H9 (cell line): ENCODE results near the gene NT5C3B. TPM values are rescaled to one million over a fixed set of nuclear protein-coding genes. Genes with fewer than 3 reads are reported as not detected.

Source experiments
- DNase-seq: peaks from one replicate; pipeline ENCODE4 v3.0.0-alpha.2; 2017
- H2AFZ ChIP-seq: one replicate; pipeline ENCODE4 v1.6.1; 2013; ENCODE audit warnings: mild to moderate bottlenecking, low read length, control low read depth, moderate library complexity
- H2AK5ac ChIP-seq: 2 replicates; pipeline ENCODE4 v1.6.1; 2013; ENCODE audit warnings: low read length, control low read depth, mixed read lengths; ENCODE audit not compliant: insufficient read length
- H2BK120ac ChIP-seq: one replicate; pipeline ENCODE4 v1.6.1; 2013; ENCODE audit warnings: low read depth, mild to moderate bottlenecking, low read length, control low read depth, inconsistent platforms; ENCODE audit not compliant: poor library complexity, severe bottlenecking
- H2BK12ac ChIP-seq: 2 replicates; pipeline ENCODE4 v1.6.1; 2013; ENCODE audit warnings: low read length, control low read depth, mixed read lengths, low read depth; ENCODE audit not compliant: insufficient read length
- H2BK15ac ChIP-seq: 2 replicates; pipeline ENCODE4 v1.6.1; 2013; ENCODE audit warnings: low read depth, low read length, control low read depth
- H2BK20ac ChIP-seq: one replicate; pipeline ENCODE4 v1.6.1; 2013; ENCODE audit warnings: low read depth, mild to moderate bottlenecking, low read length, control low read depth, inconsistent platforms; ENCODE audit not compliant: poor library complexity, severe bottlenecking
- H2BK5ac ChIP-seq: 2 replicates; pipeline ENCODE4 v1.6.1; 2013; ENCODE audit warnings: low read length, control low read depth, mixed read lengths; ENCODE audit not compliant: insufficient read length
- H3K14ac ChIP-seq: 2 replicates; pipeline ENCODE4 v1.6.1; 2013; ENCODE audit warnings: low read length, control low read depth; ENCODE audit not compliant: insufficient read depth
- H3K18ac ChIP-seq: 2 replicates; pipeline ENCODE4 v1.6.1; 2013; ENCODE audit warnings: low read depth, mild to moderate bottlenecking, mixed read lengths, low read length, control low read depth; ENCODE audit not compliant: insufficient read length
- H3K23ac ChIP-seq: 2 replicates; pipeline ENCODE4 v1.6.1; 2013; ENCODE audit warnings: low read length, control low read depth, mixed read lengths, low read depth; ENCODE audit not compliant: insufficient read length
- H3K23me2 ChIP-seq: 2 replicates; pipeline ENCODE4 v1.6.1; 2013; ENCODE audit warnings: low read depth, mild to moderate bottlenecking, mixed read lengths, low read length, control low read depth; ENCODE audit not compliant: insufficient read length, poor library complexity, severe bottlenecking
- H3K27ac ChIP-seq: 2 replicates; pipeline ENCODE4 v1.5.1; 2013; ENCODE audit warnings: low read length, control low read depth, mixed read lengths, low read depth; ENCODE audit not compliant: insufficient read length
- H3K27me3 ChIP-seq: 2 replicates; pipeline ENCODE4 v1.6.1; 2013; ENCODE audit warnings: low read length, control low read depth, inconsistent platforms; ENCODE audit not compliant: insufficient read depth
- H3K4ac ChIP-seq: 2 replicates; pipeline ENCODE4 v1.6.1; 2013; ENCODE audit warnings: low read depth, mild to moderate bottlenecking, control low read depth, inconsistent platforms, low read length, moderate library complexity
- H3K4me1 ChIP-seq: 2 replicates; pipeline ENCODE4 v1.6.1; 2013; ENCODE audit warnings: low read length, control low read depth, inconsistent platforms; ENCODE audit not compliant: insufficient read depth
- H3K4me2 ChIP-seq: 2 replicates; pipeline ENCODE4 v1.6.1; 2013; ENCODE audit warnings: low read length, control low read depth, mixed read lengths; ENCODE audit not compliant: insufficient read length, insufficient read depth
- H3K56ac ChIP-seq: 2 replicates; pipeline ENCODE4 v1.6.1; 2013; ENCODE audit warnings: low read depth, mild to moderate bottlenecking, mixed read lengths, low read length, control low read depth; ENCODE audit not compliant: insufficient read length
- H3K79me1 ChIP-seq: 2 replicates; pipeline ENCODE4 v1.6.1; 2013; ENCODE audit warnings: low read depth, mild to moderate bottlenecking, moderate library complexity, low read length, control low read depth, inconsistent platforms; ENCODE audit not compliant: insufficient read depth, poor library complexity, severe bottlenecking
- H3K79me2 ChIP-seq: 2 replicates; pipeline ENCODE4 v1.6.1; 2013; ENCODE audit warnings: low read length, control low read depth, inconsistent platforms; ENCODE audit not compliant: insufficient read depth
- H3K9ac ChIP-seq: 2 replicates; pipeline ENCODE4 v1.6.1; 2013; ENCODE audit warnings: low read length, control low read depth, mixed read lengths; ENCODE audit not compliant: insufficient read length; ENCODE audit errors: extremely low read depth
- H3K9me3 ChIP-seq: one replicate; pipeline ENCODE4 v1.6.1; 2013; ENCODE audit warnings: low read depth, low read length, inconsistent platforms; ENCODE audit not compliant: control insufficient read depth
- H3T11ph ChIP-seq: one replicate; pipeline ENCODE4 v1.6.1; 2013; ENCODE audit warnings: mild to moderate bottlenecking, low read length, control low read depth, inconsistent platforms
- H4K20me1 ChIP-seq: one replicate; pipeline ENCODE4 v1.6.1; 2013; ENCODE audit not compliant: control insufficient read depth, insufficient read length, insufficient read depth
- H4K5ac ChIP-seq: 2 replicates; pipeline ENCODE4 v1.6.1; 2013; ENCODE audit warnings: low read depth, mild to moderate bottlenecking, mixed read lengths, low read length, control low read depth; ENCODE audit not compliant: insufficient read length
- H4K8ac ChIP-seq: replicated peaks from 2 replicates; pipeline ENCODE4 v1.6.1; 2013; ENCODE audit warnings: low read length, control low read depth, mixed read lengths, low read depth; ENCODE audit not compliant: insufficient read length
- H4K91ac ChIP-seq: 2 replicates; pipeline ENCODE4 v1.6.1; 2013; ENCODE audit warnings: low read depth, mild to moderate bottlenecking, moderate library complexity, mixed read lengths, low read length, control low read depth; ENCODE audit not compliant: insufficient read length
- H3K27ac Mint-ChIP-seq, 3 experiments: 2 replicates in 2 of 3; 3 replicates in 1 of 3; pipeline ENCODE4 v1.8.0; 2020 to 2021; ENCODE audit warnings: mixed read lengths in 3 of 3, mild to moderate bottlenecking in 1 of 3, moderate library complexity in 1 of 3
- H3K27me3 Mint-ChIP-seq: 2 replicates; pipeline ENCODE4 v1.8.0; 2021; ENCODE audit warnings: low read depth, mild to moderate bottlenecking, moderate library complexity, mixed read lengths
- H3K36me3 Mint-ChIP-seq, 3 experiments: 2 replicates in 2 of 3; 3 replicates in 1 of 3; pipeline ENCODE4 v1.8.0; 2020 to 2021; ENCODE audit warnings: low read depth in 3 of 3, mixed read lengths in 3 of 3; ENCODE audit not compliant: insufficient read depth in 1 of 3
- H3K4me1 Mint-ChIP-seq, 2 experiments: 2 replicates each; pipeline ENCODE4 v1.8.0; 2020; ENCODE audit warnings: mixed read lengths in 2 of 2
- H3K4me3 Mint-ChIP-seq, 2 experiments: 2 replicates in 1 of 2; 3 replicates in 1 of 2; pipeline ENCODE4 v1.8.0; 2020 to 2021; ENCODE audit warnings: mild to moderate bottlenecking in 2 of 2, mixed read lengths in 2 of 2, moderate library complexity in 1 of 2
- H3K9me3 Mint-ChIP-seq, 2 experiments: 2 replicates in 1 of 2; 3 replicates in 1 of 2; pipeline ENCODE4 v1.8.0; 2020; ENCODE audit warnings: mild to moderate bottlenecking in 2 of 2, mixed read lengths in 2 of 2, moderate library complexity in 1 of 2
- CTCF ChIP-seq: fragments of 200-600 bp; sonication (generic); conservative IDR thresholded peaks from 3 replicates; pipeline ENCODE4 v1.8.0; 2021; ENCODE audit warnings: antibody characterized with exemption, mild to moderate bottlenecking
- WGBS: extraction: QIAGEN DNeasy Blood & Tissue Kit; methylation state at CpG from one replicate; pipeline ENCODE4 v1.1.7; 2013; ENCODE audit warnings: missing lambda C conversion rate, low lambda C conversion rate, mixed read lengths; ENCODE audit not compliant: insufficient read length; ENCODE audit errors: extremely low coverage; 5-methylcytosine and 5-hydroxymethylcytosine counted together
- total RNA-seq: library from RNA; stranded (reverse); gene quantifications from 2 replicates; pipeline ENCODE4 v1.2.1, GENCODE V29; 2021

The NT5C3B gene
- total RNA-seq, 1 experiment from 2014 or later = 76.1 TPM

GRCh38 chr17:41785091-41785858 is 50.8 kb downstream of the NT5C3B start:
- no peak overlapping the region for H3K27ac ChIP-seq
- peak overlapping the region; percentile 36 for H3K18ac ChIP-seq
- H3K9me3 Mint-ChIP-seq = no peaks in the 10 kb centered on the region; a peak in 1 of 5 replicates

More at GRCh38 chr17:41785091-41785858, 50.8 kb downstream of the NT5C3B start:
- peak overlapping the region; percentile 35 for H3K9ac ChIP-seq
- peaks cover 8% of the 10 kb centered on the region for H3K23me2 ChIP-seq
- H3K14ac ChIP-seq = peak overlapping the region; percentile 82
- no peak overlapping the region for H4K91ac ChIP-seq
- H4K5ac ChIP-seq = no peak overlapping the region
- peak; percentile 97 for DNase-seq
- no peak overlapping the region for H2BK15ac ChIP-seq
- H3K9me3 ChIP-seq = no peaks in the 10 kb centered on the region
- WGBS = no CpG with 5 or more reads among the region's 13 CpGs
- H4K8ac ChIP-seq = no peak overlapping the region
- no peak for TF ChIP-seq CTCF
- no peaks in the 10 kb centered on the region for H3K79me1 ChIP-seq
- no peak overlapping the region for H2BK20ac ChIP-seq
- H3T11ph ChIP-seq = no peak overlapping the region
- H4K20me1 ChIP-seq = no peaks in the 10 kb centered on the region
- H2AK5ac ChIP-seq = no peak overlapping the region
- H2BK120ac ChIP-seq = no peak overlapping the region
- H3K27me3 ChIP-seq = no peaks in the 10 kb centered on the region
- peaks cover 8 to 16% (median 15%) of the 10 kb centered on the region in 3 experiments for H3K36me3 Mint-ChIP-seq
- H2BK12ac ChIP-seq = no peak overlapping the region
- peak overlapping the region; percentile 77 to 92 for H3K4me3 Mint-ChIP-seq
- no peaks in the 10 kb centered on the region; the same call in 1 of the 2 replicates for H3K79me2 ChIP-seq
- H3K27me3 Mint-ChIP-seq = peaks cover 6% of the 10 kb centered on the region
- H3K4me1 ChIP-seq = peaks cover 2% of the 10 kb centered on the region; the same call in 1 of the 2 replicates
- no peak overlapping the region for H2BK5ac ChIP-seq
- H3K27ac Mint-ChIP-seq = peak overlapping the region; percentile 98 to 99 (median 98)
- H3K23ac ChIP-seq = no peak overlapping the region
- H3K56ac ChIP-seq = no peak overlapping the region
- no peak overlapping the region for H3K4ac ChIP-seq
- peaks cover 32 to 46% of the 10 kb centered on the region in 2 experiments for H3K4me1 Mint-ChIP-seq
- no peak overlapping the region for H2AFZ ChIP-seq
- H3K4me2 ChIP-seq = peak overlapping the region; percentile 57
